Measurements from ENCODE around the gene C13orf42. TPM values are rescaled to one million over a fixed set of nuclear protein-coding genes. Genes with fewer than 3 reads are reported as not detected.
"Not testable (repeated sequence)": the region's sequence is repeated elsewhere in the genome, so short reads cannot be mapped to it uniquely, and the experiment has no call there.

Gene C13orf42
- polyA plus RNA-seq, 6 donors from 2014 or later = not detected

DNA sequence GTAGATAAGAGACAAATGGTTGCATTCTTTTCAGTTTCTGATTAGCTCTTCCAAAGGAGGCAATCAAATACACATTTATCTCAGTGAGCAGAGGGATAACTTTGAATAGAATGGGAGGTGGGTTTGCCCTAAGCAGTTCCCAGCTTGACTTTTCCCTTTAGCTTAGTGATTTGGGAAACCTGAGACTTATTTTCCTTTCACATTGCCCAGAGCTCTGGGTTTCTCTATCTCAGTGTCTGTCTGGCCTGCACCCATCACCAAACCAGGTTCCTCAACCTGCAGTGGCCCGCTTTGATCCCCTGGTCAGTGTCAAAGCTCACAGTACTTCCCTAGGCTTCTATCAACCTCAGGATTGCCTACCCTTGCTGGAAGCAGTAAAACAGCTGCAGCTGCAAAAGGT lies 35.6 kb upstream of the C13orf42 start:
- H3K4me1 Mint-ChIP-seq = no peaks in the 10 kb centered on the region
- no peak overlapping the region for H3K27ac Mint-ChIP-seq
- no peak for ATAC-seq (ENCODE audit: low read depth in 2 of 2)
- DNase-seq = no peak
- H3K36me3 Mint-ChIP-seq = no peaks in the 10 kb centered on the region
- peaks cover 0 to 23% (median 6%) of the 10 kb centered on the region in 7 donors for H3K9me3 Mint-ChIP-seq
- H3K4me3 Mint-ChIP-seq = no peak overlapping the region
- H3K27me3 Mint-ChIP-seq = peaks cover 0 to 26% (median 17%) of the 10 kb centered on the region in 3 donors

DNA sequence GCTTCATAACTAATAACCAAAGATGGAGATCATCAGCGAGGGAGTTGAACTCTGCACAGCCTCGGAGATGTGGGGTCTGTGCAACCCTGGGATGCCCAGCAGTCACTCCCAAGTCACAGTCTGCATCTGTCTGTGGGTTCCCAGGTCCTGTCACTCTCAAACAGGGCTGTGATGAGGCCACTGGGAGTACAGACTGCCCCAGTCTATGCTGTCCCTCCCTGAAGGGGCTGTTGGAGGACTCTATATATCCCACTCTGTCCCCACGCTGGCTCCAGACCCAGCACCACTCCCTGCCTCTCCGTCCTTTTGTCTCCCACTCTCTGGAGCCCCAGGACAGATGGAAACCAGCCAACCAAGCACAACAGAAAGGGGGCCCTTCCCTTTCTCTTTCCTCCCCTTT lies 26.2 kb upstream of the C13orf42 start:
- peaks cover 0 to 5% (median 0%) of the 10 kb centered on the region in 7 donors for H3K9me3 Mint-ChIP-seq
- peak overlapping the region in 1 of 8 donors; percentile 3 for H3K4me3 Mint-ChIP-seq
- H3K4me1 Mint-ChIP-seq = peaks cover 4 to 9% (median 6%) of the 10 kb centered on the region in 3 donors
- DNase-seq (no peak), ATAC-seq (ENCODE audit: low read depth in 2 of 2) (no peak)
- H3K27ac Mint-ChIP-seq = no peak overlapping the region
- peaks cover 4 to 25% (median 7%) of the 10 kb centered on the region in 3 donors for H3K27me3 Mint-ChIP-seq
- H3K36me3 Mint-ChIP-seq = no peaks in the 10 kb centered on the region

DNA sequence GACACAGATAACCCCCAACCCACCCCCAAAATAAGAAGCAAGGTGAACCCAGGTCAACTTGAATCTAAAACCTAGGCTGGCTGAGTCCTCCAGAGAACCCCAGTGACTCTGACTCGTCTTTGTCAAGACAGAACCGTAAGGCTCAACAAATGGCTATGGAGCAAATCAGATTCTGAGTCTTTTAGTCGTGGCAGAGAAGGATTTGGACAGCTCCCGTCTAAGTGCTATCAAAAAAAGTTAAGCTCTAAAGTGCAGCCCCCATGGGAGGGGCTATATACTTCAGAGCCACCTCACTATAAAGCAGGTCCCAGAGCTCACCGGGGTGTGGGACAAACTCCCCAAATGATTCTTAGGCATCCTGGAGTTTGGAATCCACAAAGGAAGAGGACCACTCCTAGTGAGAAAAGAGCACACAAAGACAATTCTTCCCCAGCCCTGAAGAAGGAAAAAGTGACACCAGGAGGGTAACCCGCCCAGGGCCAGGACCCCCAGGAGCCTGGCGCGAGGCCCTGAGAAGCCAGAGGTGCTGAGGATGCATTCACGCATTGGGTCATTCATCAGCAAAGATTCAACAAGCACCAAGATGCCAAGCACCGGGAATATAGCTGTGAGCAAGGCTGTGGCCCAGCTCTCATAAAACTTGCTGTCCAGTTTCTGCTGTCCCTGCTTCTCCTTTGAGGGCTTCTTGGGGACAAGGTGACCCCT lies 25.4 kb upstream of the C13orf42 start:
- ATAC-seq (ENCODE audit: low read depth in 2 of 2) (no peak), DNase-seq (no peak)
- no peak overlapping the region for H3K4me3 Mint-ChIP-seq
- H3K27ac Mint-ChIP-seq = no peak overlapping the region
- no peaks in the 10 kb centered on the region for H3K36me3 Mint-ChIP-seq
- H3K9me3 Mint-ChIP-seq = peaks cover 0 to 11% (median 5%) of the 10 kb centered on the region in 7 donors
- peaks cover 4 to 9% (median 6%) of the 10 kb centered on the region in 3 donors for H3K4me1 Mint-ChIP-seq
- H3K27me3 Mint-ChIP-seq = peaks cover 4 to 25% (median 7%) of the 10 kb centered on the region in 3 donors

DNA sequence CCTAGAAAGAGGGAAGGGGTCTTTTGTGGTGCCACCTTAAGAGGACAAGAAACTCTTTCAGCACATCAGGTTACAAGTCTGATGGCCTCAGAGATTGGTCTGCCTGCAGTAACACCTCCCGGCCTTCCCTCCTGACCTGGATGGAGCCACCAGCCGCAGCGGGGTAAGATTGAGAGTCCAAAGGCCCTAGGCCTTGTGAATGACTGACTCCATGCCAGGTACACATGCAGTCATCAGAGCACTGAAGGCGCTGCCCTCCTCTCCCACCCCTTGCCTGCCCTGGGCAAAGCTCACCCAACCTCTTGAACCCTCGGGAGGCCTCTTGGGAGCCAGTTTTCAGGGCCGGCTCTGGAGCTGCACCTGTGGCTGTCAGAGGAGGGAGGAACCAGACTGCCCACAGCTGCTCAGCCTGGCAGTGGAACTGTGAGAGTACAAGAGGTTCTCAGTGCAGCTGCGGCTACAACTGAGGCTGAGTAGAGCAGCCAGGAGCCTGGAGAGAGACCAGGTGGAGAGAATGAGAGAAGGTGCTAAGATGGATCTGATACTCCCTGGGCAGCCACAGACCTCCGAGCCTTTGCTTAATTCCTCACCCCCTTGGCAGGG lies 23.8 kb upstream of the C13orf42 start:
- no peak for DNase-seq
- Mint-ChIP-seq H3K4me1 (peaks cover 4 to 9% (median 6%) of the 10 kb centered on the region in 3 donors), H3K9me3 (peaks cover 1 to 24% (median 13%) of the 10 kb centered on the region in 7 donors), H3K36me3 (no peaks in the 10 kb centered on the region), H3K27ac (no peak overlapping the region), H3K27me3 (peaks cover 4 to 25% (median 7%) of the 10 kb centered on the region in 3 donors), H3K4me3 (peak overlapping the region in 1 of 8 donors; percentile 2)
- no peak for ATAC-seq (ENCODE audit: low read depth in 2 of 2)

DNA sequence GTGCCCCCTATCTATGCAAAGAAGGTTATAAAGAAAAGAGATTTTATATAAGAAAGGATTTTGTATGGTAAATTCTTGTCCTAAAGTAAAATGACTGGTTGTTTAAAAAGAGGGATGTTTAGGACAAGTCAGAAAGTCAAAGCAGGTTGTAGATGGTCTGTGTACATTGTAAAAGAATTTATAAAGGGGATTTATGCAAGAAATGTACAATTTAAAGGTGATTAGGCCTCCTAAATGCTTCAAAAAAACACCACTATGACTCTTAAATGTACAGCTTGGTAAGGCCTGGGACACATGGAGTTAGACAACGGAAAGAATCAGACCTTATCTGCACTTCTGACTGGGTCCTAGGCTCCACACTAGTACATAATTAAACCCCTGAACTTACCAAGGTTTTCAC lies 19.3 kb upstream of the C13orf42 start:
- peaks cover 0 to 4% (median under 1%) of the 10 kb centered on the region in 3 donors for H3K27me3 Mint-ChIP-seq
- H3K27ac Mint-ChIP-seq = no peak overlapping the region
- ATAC-seq (ENCODE audit: low read depth in 2 of 2) (no peak), DNase-seq (no peak)
- no peak overlapping the region for H3K4me3 Mint-ChIP-seq
- peaks cover 4 to 31% (median 13%) of the 10 kb centered on the region in 7 donors for H3K9me3 Mint-ChIP-seq
- H3K36me3 Mint-ChIP-seq = no peaks in the 10 kb centered on the region
- H3K4me1 Mint-ChIP-seq = peaks cover 9 to 14% (median 13%) of the 10 kb centered on the region in 3 donors

DNA sequence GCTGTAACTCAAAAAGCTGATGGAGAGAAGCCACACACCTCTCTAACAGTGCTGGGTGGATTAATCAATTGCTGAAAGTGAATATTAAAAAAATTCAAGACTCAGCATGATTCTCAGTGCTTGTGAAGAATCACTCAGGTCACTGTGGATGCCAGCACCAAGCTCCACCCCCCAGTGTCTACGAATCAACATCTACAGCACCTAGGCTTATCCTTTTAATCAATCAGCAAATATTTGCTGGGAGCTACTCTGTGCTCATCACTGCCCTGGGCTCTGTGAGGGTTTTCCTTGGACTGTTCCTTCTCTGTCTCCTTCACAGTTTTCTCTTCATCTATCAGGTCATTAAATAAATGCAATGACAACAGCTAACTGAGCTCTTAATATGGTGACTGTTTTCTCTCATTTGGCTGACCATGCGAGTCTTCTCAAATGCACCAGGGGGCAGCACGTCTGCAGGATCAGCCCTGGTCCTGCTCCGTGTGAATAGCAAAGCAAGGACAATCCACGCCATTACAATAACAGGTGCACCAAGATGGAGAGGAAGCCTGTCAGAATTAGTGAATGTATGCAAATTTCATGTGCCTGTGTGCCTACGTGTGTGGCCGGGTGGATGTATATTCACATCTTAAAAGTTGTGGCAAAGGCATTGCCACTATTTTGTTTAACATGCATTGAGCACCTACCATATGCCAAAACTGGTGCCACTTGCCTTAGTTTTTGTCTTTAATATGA lies 14.6 kb upstream of the C13orf42 start:
- H3K4me3 Mint-ChIP-seq = no peak overlapping the region
- peaks cover 4 to 14% (median 8%) of the 10 kb centered on the region in 7 donors for H3K9me3 Mint-ChIP-seq
- H3K36me3 Mint-ChIP-seq = no peaks in the 10 kb centered on the region
- peak; percentile 92 to 94 for ATAC-seq (ENCODE audit: low read depth in 2 of 2)
- DNase-seq = peak; percentile 46
- no peak overlapping the region for H3K27ac Mint-ChIP-seq
- peaks cover 13 to 21% (median 15%) of the 10 kb centered on the region in 3 donors for H3K27me3 Mint-ChIP-seq
- H3K4me1 Mint-ChIP-seq = peaks cover 5 to 7% (median 6%) of the 10 kb centered on the region in 3 donors

DNA sequence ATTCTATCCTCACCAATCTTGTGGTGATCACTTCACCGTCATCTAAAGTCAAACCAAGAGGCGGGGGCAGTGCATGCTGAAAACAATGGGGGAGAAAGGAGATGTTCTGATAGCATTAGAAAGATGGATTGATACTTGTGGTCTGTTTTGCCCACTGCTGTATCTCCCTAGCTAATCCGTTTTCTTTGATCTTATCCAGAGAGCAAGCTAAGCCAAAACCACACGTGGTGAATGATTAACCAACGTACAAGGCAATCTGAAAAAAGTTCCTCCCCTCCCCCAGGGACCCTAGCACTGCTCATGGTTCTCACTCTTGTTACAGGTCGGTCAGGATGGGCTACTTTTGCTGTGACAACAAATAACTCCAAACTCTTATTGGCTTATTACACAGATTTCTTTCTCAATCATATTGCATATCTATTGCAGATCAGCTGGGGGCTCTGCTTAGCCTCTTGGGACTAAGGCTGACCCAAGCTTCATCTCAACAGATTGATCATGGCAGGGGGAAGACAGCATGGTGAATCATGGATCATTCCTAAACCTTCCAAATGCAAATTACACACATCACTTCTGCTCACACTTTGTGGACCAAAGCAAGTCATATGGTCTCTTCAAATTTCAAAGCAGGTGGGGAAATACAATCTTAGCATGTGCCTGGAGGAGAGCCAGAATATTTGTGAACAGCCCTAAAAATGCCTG lies 11.9 kb upstream of the C13orf42 start:
- ATAC-seq (ENCODE audit: low read depth in 2 of 2) (no peak), DNase-seq (no peak)
- Mint-ChIP-seq H3K36me3 (peaks cover 0 to 1% of the 10 kb centered on the region in 2 donors), H3K9me3 (peaks cover 0 to 5% (median 2%) of the 10 kb centered on the region in 7 donors), H3K27ac (peak overlapping the region in 1 of 6 donors; percentile 1), H3K4me1 (peaks cover 5 to 7% (median 6%) of the 10 kb centered on the region in 3 donors), H3K4me3 (no peak overlapping the region), H3K27me3 (peaks cover 13 to 21% (median 15%) of the 10 kb centered on the region in 3 donors)

DNA sequence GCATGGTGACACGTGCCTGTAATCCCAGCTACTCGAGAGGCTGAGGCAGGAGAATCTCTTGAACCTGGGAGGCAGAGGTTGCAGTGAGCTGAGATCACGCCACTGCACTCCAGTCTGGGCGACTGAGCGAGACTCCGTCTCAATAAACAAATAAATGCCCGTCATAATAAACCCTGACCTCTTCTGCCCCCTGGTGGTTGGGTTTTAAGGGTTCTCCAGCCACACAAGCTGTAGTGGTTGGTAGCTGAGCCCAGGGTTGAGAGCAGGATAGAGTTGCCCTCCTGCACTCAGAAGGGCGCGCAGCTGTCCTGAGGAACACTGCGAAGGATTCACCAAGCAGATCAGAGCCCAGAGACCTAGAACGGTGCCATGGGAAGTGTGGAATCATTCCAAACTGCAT lies 9.8 kb upstream of the C13orf42 start:
- ATAC-seq (ENCODE audit: low read depth in 2 of 2) = not testable (repeated sequence)
- peak; percentile 1 for DNase-seq

DNA sequence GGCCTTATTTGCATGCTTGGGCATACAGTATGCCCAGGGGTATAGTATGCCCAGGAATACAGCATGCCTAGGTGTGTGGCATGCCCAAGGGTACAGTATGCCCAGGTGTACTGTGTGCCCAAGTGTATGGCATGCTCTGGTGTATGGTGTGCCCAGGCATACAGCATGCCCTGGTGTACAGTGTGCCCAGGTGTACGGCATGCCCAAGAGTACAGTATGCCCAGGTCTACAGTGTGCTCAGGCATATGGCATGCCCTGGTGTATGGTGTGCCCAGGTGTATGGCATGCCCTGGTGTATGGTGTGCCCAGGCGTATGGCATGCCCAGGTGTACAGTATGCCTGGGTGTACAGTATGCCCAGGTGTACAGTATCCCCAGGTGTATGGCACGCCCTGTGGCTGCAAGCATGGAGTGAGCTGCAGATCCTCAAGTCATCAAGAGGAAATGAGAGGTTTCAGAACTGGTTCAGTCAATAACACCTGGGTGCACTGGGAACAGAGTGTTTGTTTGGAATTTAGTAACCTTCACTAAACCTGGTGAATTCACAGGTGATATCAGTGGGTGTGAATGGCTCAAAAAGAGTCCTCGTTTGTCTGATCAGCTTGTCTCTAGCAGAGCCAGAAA lies 7.8 kb upstream of the C13orf42 start:
- peaks cover 0 to 8% of the 10 kb centered on the region in 2 donors for H3K36me3 Mint-ChIP-seq
- no peak for ATAC-seq (ENCODE audit: low read depth in 2 of 2)
- H3K4me1 Mint-ChIP-seq = no peaks in the 10 kb centered on the region
- DNase-seq = no peak
- peak overlapping the region in 1 of 8 donors; percentile 34 for H3K4me3 Mint-ChIP-seq
- peaks cover 4 to 20% (median 9%) of the 10 kb centered on the region in 7 donors for H3K9me3 Mint-ChIP-seq
- no peak overlapping the region for H3K27ac Mint-ChIP-seq
- peaks cover 21 to 33% (median 25%) of the 10 kb centered on the region in 3 donors for H3K27me3 Mint-ChIP-seq

More for the DNA sequence above, 9.8 kb upstream of the C13orf42 start:
- Mint-ChIP-seq H3K27me3 (peaks cover 18 to 21% (median 19%) of the 10 kb centered on the region in 3 donors), H3K9me3 (peaks cover 4 to 20% (median 9%) of the 10 kb centered on the region in 7 donors)
- H3K36me3 Mint-ChIP-seq, H3K27ac Mint-ChIP-seq, H3K4me1 Mint-ChIP-seq, H3K4me3 Mint-ChIP-seq: not testable (repeated sequence)

DNA sequence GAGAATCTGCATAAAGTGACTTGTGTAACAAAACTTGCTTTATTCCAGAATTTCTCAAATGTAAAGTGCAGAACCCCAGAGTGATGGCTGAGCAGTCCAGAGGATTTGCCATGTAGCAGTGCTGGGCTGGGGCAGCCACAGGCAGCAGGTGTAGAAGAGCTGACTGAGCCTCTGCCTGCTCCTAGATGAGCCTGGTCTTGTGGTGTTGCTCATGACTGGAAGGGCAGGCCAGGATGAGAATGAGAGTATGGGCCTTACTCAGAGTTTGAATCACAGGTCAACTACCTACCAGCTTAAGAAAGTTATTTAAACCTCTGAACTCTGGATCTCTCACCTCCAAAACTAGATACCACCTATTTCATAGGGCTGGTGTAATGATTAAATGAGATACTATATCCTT lies 2.9 kb upstream of the C13orf42 start:
- DNase-seq (no peak), ATAC-seq (ENCODE audit: low read depth in 2 of 2) (no peak)
- H3K36me3 Mint-ChIP-seq = peaks cover 0 to 8% of the 10 kb centered on the region in 2 donors
- H3K27ac Mint-ChIP-seq = no peak overlapping the region
- no peaks in the 10 kb centered on the region for H3K4me1 Mint-ChIP-seq
- peaks cover 4 to 20% (median 9%) of the 10 kb centered on the region in 7 donors for H3K9me3 Mint-ChIP-seq
- H3K4me3 Mint-ChIP-seq = no peak overlapping the region
- peaks cover 9 to 29% (median 9%) of the 10 kb centered on the region in 3 donors for H3K27me3 Mint-ChIP-seq

DNA sequence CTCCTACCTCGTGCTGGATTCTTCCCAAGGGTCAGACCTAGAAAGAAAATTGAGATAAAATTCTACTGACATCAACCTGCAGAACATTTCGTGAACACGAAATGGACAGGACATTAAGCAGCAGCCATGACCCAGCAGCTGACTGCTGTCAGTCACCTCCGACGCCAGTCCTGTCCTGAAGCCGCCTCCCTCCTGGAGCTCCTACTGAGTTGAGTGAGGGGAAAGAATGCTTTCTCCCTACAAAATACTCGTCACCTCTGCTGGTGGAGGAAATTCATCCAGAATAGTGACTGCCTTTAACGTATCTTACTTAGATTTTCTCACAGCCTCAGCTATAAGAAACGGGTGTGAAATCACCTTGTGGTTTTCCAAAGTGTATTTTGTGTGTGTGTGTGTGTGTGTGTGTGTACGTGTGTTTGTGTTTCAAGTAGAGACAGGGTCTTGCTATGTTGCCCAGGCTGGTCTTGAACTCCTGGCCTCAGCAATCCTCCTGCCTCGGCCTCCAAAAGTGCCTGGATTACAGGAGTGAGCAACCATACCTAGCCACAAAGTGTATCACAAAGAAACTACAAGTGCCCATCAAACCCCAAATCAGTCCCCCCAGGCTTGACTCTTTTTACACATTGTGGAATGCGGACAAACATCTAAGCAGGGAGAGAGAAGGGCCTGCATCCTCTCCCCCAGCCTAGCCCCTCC lies 2.3 kb upstream of the C13orf42 start:
- H3K9me3 Mint-ChIP-seq = peaks cover 4 to 19% (median 9%) of the 10 kb centered on the region in 7 donors
- DNase-seq = no peak
- no peak for ATAC-seq (ENCODE audit: low read depth in 2 of 2)

DNA sequence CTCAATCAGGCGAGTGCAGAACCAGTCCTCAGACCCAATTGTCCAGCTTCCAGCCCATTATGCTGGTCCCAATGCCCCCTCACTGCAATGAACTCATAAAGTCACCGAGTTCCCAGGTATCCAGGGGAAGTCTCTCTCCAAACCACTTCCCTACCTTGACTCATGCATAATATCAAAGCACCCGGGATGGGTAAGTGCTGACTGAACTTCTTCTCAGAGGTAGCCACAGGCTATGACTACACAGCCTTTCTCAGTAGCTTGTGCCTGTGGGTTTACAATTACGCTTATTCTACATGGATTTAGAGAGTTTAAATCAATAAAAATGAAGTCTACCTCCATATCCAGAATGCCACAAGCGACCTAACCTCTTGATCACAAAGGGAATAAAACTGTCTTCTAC lies 1.7 kb upstream of the C13orf42 start:
- no peak overlapping the region for H3K27ac Mint-ChIP-seq
- H3K36me3 Mint-ChIP-seq = peaks cover 0 to 4% of the 10 kb centered on the region in 2 donors
- peaks cover 1 to 13% (median 6%) of the 10 kb centered on the region in 7 donors for H3K9me3 Mint-ChIP-seq
- DNase-seq = no peak
- H3K27me3 Mint-ChIP-seq = peaks cover 9 to 29% (median 9%) of the 10 kb centered on the region in 3 donors
- H3K4me3 Mint-ChIP-seq = no peak overlapping the region
- H3K4me1 Mint-ChIP-seq = no peaks in the 10 kb centered on the region
- ATAC-seq (ENCODE audit: low read depth in 2 of 2) = no peak

More for the DNA sequence above, 2.3 kb upstream of the C13orf42 start:
- Mint-ChIP-seq H3K4me3 (no peak overlapping the region), H3K4me1 (no peaks in the 10 kb centered on the region), H3K27ac (no peak overlapping the region), H3K36me3 (peaks cover 0 to 8% of the 10 kb centered on the region in 2 donors), H3K27me3 (peaks cover 9 to 29% (median 9%) of the 10 kb centered on the region in 3 donors)

Measured in naive B cell (primary cell).